ENCODE measurements around the gene C10orf95. TPM values are rescaled to one million over a fixed set of nuclear protein-coding genes. Genes with fewer than 3 reads are reported as not detected.

The C10orf95 gene
- total and polyA plus RNA-seq, 2 donors (not counting 3 experiments of a cell fraction or from before 2014, with no cell fraction given): 0.08 TPM; not detected in 1

DNA sequence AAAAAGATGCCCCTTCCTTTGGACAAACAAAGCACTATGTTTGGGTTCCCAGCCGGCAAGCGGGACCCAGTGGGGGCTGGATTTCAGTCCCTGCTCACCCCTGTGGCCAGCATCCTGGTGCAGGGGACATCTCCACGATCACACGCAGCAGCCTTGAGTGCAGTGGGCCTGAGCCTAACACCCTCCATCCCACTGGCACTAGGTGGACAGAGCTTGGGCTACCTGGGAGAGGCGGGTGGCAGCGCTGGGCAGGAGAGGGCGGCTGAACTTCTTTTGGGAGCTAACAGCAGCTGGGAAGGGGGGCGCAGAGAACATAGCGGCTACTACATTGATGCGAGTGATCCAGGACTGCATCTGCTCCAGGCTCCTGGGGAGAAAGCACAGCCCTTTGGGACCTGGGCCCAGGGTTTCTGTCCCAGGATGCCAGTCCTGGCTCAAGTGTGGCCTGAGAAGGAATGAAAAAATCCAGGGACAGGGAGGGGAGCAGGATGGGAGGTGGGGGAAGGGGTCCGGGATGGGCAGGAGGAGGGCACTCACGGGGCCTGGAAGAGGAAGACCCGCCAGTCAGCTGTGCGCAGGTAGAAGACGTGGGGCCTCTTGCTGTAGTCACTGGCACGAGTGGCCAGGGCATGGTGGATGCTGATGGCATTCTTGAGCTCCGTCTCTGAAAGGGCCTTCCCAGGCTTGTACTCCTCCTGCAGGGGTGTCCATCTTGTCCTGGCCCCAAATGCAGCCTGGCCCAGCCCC lies 46.8 kb downstream of the C10orf95 start:
- no peaks in the 10 kb centered on the region for H3K9me1 ChIP-seq (replicated peaks; ENCODE audit: control insufficient read depth, extremely low read depth, insufficient read depth, low read length)
- H3K4me1 ChIP-seq (ENCODE audit: control insufficient read depth, extremely low read depth, insufficient read depth, low read length): peaks cover 3% of the 10 kb centered on the region
- ChIA-PET CTCF (interaction anchor here (0.6 to 5.8 kb wide), 19 partner anchors 10 to 260 kb away, joined by 3 to 54 read pairs (median 5); partner anchors contain the start of genes CUEDC2, ELOVL3, FBXL15 and NFKB2), POLR2A (interaction anchor here (0.7 kb wide), 1 partner anchor 169 kb away, joined by 4 read pairs; no protein-coding TSS in a partner anchor)
- H3K9ac ChIP-seq (replicated peaks; ENCODE audit: extremely low read depth, insufficient read depth, low read length): no peak overlapping the region
- dilution Hi-C loops (cut with MboI; ENCODE audit: extremely low pct_ligation_motif_present, low sequenced_read_pairs): no loop called here
- H3K79me2 ChIP-seq (ENCODE audit: control insufficient read depth, insufficient read depth, low read length): no peaks in the 10 kb centered on the region
- no peak overlapping the region for H3K4me2 ChIP-seq (ENCODE audit: insufficient read depth, low read length)
- no peak overlapping the region for H3K27ac ChIP-seq (ENCODE audit: insufficient read depth, low read depth, low read length)
- no peaks in the 10 kb centered on the region for H3K9me3 ChIP-seq (replicated peaks; ENCODE audit: control insufficient read depth, insufficient read depth, low read length)
- intact Hi-C loops (cut with micrococcal nuclease): no loop called here
- H4K20me1 ChIP-seq (replicated peaks; ENCODE audit: control insufficient read depth, extremely low read depth, insufficient read depth, low read length): no peaks in the 10 kb centered on the region
- BruUV-seq (replicated peaks): no TSS peak
- no peak overlapping the region for H3K4me3 ChIP-seq (replicated peaks in 1 of 3; ENCODE audit: insufficient read depth in 1 of 3, low read depth in 1 of 3, low read length in 3 of 3)
- H3K27me3 ChIP-seq (ENCODE audit: control insufficient read depth in 2 of 2, insufficient read depth in 2 of 2, low read length in 2 of 2): peaks cover 16% of the 10 kb centered on the region in 2 experiments
- FAIRE-seq: no peak
- TF ChIP-seq FOS (IDR thresholded peaks at IDR 0.05; ENCODE audit: borderline replicate concordance, insufficient read depth, low read length) (no peak), JUN (IDR thresholded peaks at IDR 0.05; ENCODE audit: borderline replicate concordance, insufficient read depth, insufficient read length, low read depth) (no peak), GATA2 (IDR thresholded peaks at IDR 0.05; ENCODE audit: insufficient read depth, insufficient read length, low read depth, low read length) (no peak), POLR2A (IDR thresholded peaks at IDR 0.05; ENCODE audit: low read depth, low read length) (no peak)
- TF ChIP-seq, protein P1, sequence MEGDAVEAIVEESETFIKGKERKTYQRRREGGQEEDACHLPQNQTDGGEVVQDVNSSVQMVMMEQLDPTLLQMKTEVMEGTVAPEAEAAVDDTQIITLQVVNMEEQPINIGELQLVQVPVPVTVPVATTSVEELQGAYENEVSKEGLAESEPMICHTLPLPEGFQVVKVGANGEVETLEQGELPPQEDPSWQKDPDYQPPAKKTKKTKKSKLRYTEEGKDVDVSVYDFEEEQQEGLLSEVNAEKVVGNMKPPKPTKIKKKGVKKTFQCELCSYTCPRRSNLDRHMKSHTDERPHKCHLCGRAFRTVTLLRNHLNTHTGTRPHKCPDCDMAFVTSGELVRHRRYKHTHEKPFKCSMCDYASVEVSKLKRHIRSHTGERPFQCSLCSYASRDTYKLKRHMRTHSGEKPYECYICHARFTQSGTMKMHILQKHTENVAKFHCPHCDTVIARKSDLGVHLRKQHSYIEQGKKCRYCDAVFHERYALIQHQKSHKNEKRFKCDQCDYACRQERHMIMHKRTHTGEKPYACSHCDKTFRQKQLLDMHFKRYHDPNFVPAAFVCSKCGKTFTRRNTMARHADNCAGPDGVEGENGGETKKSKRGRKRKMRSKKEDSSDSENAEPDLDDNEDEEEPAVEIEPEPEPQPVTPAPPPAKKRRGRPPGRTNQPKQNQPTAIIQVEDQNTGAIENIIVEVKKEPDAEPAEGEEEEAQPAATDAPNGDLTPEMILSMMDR (IDR thresholded peaks at IDR 0.05; ENCODE audit: extremely low read depth in 1 of 2, insufficient read depth in 1 of 2, low read depth in 1 of 2, low read length in 2 of 2): no peak
- TF ChIP-seq, protein P2, sequence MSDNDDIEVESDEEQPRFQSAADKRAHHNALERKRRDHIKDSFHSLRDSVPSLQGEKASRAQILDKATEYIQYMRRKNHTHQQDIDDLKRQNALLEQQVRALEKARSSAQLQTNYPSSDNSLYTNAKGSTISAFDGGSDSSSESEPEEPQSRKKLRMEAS (IDR thresholded peaks at IDR 0.05; ENCODE audit: insufficient read depth, insufficient read length): no peak
- no peak for DNase-seq (ENCODE audit: low read depth, low spot score)
- no peak overlapping the region for H2AFZ ChIP-seq (ENCODE audit: low read depth, low read length)
- H3K36me3 ChIP-seq (ENCODE audit: control insufficient read depth in 2 of 2, extremely low read depth in 1 of 2, insufficient read depth in 2 of 2, low read length in 2 of 2): peaks cover 0 to 20% of the 10 kb centered on the region in 2 experiments
